GM18873 (cell line): ENCODE data around the gene MALAT1.
A peak's percentile ranks its signal among the peaks of the same experiment; 100 is the strongest.
"Not testable (repeated sequence)": the region's sequence is repeated elsewhere in the genome, so short reads cannot be mapped to it uniquely, and the experiment has no call there.

Experiments
- ATAC-seq: cut with Tn5 transposase; IDR thresholded peaks from one replicate; pipeline ENCODE4 v1.9.1; 2021; ENCODE audit warnings: mild to moderate bottlenecking, moderate library complexity, moderate number of reproducible peaks; ENCODE audit not compliant: unreplicated experiment, low FRiP score

MALAT1 gene

DNA sequence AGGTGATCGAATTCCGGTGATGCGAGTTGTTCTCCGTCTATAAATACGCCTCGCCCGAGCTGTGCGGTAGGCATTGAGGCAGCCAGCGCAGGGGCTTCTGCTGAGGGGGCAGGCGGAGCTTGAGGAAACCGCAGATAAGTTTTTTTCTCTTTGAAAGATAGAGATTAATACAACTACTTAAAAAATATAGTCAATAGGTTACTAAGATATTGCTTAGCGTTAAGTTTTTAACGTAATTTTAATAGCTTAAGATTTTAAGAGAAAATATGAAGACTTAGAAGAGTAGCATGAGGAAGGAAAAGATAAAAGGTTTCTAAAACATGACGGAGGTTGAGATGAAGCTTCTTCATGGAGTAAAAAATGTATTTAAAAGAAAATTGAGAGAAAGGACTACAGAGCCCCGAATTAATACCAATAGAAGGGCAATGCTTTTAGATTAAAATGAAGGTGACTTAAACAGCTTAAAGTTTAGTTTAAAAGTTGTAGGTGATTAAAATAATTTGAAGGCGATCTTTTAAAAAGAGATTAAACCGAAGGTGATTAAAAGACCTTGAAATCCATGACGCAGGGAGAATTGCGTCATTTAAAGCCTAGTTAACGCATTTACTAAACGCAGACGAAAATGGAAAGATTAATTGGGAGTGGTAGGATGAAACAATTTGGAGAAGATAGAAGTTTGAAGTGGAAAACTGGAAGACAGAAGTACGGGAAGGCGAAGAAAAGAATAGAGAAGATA is at the start of gene MALAT1:
TSS of gene MALAT1 (plus strand) at position 69 of the 736 bp plus-strand sequence.
- ATAC-seq = peak; percentile 32

GRCh38 chr11:65451301-65451700 is 47.5 kb upstream of the MALAT1 start:
- not testable (repeated sequence) for ATAC-seq

DNA sequence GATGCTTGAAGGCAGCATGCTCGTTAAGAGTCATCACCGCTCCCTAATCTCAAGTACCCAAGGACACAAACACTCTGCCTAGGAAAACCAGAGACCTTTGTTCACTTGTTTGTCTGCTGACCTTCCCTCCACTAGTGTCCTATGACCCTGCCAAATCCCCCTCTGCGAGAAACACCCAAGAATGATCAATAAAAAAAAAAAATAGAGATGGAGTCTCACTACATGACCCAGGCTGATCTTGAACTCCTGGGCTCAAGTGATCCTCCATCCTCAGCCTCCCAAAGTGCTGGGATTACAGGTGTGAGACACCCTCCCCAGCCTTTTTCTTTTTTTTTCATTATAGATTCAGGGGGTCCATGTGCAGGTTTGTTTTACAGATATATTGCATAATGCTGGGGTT is 46.6 kb upstream of the MALAT1 start:
- ATAC-seq = not testable (repeated sequence)

GRCh38 chr11:65452806-65453490 is 45.9 kb upstream of the MALAT1 start:
- ATAC-seq = no peak

GRCh38 chr11:65454311-65454695 is 44.5 kb upstream of the MALAT1 start:
- ATAC-seq = no peak

- ATAC-seq = peak; percentile 60
Measured at GRCh38 chr11:65454696-65455456, 44.0 kb upstream of the MALAT1 start.

- ATAC-seq = no peak
Measured at GRCh38 chr11:65456418-65456817, 42.4 kb upstream of the MALAT1 start.

DNA sequence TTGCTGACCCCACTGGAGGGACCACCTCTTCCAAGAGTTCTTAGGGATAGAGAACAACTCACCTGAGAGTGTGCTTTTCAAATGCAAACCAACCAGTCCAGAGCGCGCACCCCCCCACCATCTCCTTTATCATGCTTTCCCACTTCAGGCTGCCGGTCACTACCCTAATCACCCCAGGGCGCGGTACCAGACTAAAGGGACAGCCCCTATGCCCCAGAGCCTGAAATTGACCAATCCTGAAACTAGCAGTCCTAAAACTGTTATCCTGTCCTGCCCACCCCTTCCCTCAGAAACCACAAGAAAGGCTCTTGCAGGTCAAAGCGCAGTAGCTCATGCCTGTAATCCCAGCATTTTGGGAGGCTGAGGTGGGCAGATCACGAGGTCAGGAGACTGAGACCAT is 39.3 kb upstream of the MALAT1 start:
- no peak for ATAC-seq

- not testable (repeated sequence) for ATAC-seq
Measured at GRCh38 chr11:65465471-65465870, 33.4 kb upstream of the MALAT1 start.

GRCh38 chr11:65467306-65467705 is 31.5 kb upstream of the MALAT1 start:
- ATAC-seq = not testable (repeated sequence)

DNA sequence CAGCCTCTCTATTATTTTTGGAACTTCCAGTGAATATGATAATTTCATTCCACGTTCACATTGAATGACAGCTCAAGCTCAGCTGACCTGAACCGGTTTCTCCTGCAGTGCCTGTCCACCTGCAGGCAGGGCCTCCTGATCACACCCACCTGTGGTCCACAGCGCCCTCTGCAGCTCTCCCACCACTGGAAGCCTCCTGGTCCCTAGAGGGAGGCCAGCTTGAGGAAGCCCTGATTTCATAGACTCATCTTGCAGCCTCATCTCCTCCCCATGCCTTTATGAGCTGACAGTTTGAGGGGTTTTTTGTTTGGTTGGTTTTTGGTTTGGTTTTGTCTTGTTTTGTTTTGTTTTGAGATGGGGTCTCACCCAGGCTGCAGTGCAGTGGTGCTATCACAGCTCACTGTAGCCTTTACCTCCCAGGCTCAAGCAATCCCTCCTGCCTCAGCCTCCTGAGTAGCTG is 29.9 kb upstream of the MALAT1 start:
- no peak for ATAC-seq

DNA sequence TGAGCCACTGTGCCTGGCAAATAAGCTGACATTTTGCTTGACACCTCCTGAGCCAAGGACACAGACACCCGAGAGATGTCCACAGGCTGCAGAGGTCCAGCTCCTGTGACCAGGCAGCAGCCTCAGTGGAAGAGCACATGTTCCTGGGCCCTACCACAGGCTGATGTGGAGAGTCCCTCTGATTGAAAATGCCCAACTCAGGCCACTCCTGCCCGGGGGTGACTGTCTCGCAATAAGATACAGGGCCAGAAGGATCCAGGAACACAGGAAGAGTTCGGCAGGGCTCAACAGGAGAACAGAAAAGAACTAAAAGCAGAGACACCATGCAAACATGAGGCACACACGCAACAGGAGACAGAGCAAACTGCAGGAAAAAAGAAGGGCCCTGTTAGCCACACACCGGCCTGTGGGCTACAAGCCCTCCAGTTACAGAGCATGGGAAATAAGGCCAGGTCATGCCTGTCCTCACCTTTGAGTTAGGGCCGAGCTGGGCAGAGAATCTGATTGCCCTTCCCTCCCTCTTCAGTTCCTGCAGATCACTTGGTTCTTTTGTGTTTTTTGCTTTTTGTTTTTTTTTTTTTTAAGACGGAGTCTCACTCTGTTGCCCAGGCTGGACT is 28.3 kb upstream of the MALAT1 start:
- no peak for ATAC-seq

DNA sequence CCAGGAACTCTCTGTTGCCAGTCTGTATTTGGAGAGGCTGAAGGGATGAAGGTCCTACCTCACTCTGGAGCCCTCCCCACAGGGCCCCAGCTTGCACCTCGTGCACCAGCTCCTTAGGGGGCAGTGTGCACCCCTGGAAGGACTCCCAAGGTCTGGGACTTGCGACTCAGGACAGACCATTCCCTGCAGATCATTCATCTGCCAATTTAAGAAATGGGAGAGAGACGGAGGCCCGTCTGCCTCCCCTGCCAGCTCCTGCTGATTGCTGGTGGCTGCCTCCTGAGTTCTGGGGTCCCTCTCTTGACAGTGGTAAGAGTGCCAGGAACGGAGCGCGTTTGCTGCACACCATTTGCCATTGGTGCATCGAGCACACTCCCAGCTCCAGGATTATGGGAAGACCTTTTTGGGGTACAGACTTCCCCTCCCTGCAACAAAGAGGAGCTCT is 27.4 kb upstream of the MALAT1 start:
- no peak for ATAC-seq

DNA sequence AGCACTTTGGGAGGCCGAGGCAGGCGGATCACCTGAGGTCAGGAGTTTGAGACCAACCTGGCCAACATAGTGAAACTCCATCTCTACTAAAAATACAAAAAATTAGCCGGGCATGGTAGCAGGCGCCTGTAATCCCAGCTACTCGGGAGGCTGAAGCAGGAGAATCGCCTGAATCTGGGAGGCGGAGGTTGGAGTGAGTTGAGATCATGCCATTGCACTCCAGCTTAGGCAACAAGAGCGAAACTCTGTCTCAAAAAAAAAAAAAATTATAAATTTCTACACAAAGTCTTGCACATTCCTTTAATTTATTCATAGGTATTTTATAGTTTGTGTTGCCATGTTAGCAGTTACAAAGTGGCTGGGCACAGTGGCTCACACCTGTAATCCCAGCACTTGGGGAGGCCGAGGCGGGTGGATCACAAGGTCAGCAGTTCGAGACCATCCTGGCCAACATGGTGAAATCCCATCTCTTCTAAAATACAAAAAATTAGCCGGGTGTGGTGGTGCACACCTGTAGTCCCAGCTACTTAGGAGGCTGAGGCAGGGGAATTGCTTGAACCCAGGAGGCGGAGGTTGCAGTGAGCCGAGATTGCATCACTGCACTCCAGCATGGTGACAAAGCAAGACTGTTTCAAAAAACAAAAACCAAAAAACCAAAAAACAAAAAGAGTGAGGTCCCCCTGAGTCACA is 26.1 kb upstream of the MALAT1 start:
- ATAC-seq = not testable (repeated sequence)

DNA sequence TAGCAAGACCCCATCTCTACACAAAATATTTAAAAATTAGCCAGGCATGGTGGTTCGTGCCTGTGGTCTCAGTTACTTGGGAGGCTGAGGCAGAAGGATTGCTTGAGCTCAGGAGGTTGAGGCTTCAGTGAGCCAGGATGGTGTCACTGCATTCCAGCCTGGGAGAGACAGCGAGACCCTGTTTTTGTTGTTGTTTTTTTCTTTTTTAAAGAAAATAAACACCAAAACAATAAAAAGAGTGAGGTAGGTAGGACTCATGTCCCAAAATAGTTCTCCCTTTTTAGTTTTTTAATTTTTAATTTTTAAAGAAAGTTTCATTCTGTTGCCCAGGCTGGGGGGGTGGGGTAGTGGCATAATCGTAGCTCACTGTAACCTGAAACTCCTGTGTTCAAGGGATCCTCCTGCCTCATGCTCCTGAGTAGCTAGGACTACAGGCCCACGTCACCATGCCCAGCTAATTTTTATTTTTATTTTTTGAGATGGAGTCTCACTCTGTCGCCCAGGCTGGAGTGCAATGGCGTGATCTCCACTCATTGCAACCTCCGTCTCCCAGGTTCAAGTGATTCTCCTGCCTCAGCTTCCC is 25.5 kb upstream of the MALAT1 start:
- no peak for ATAC-seq

DNA sequence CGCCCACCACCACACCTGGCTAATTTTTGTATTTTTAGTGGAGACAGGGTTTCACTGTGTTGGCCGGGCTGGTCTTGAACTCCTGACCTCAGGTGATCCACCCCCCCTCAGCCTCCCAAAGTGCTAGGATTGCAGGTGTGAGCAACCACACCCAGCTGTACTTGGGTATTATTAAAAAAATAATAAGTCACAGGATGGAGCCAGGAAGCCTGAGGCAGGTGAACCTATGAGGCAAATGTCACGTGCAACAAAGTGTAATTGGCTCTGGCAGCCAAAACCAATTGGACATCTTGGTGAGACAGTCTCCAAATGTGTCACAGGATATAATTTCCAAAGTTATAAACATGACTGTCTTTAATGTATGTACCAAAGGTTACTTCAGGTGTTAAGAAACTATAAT is 24.0 kb upstream of the MALAT1 start:
- ATAC-seq = no peak

DNA sequence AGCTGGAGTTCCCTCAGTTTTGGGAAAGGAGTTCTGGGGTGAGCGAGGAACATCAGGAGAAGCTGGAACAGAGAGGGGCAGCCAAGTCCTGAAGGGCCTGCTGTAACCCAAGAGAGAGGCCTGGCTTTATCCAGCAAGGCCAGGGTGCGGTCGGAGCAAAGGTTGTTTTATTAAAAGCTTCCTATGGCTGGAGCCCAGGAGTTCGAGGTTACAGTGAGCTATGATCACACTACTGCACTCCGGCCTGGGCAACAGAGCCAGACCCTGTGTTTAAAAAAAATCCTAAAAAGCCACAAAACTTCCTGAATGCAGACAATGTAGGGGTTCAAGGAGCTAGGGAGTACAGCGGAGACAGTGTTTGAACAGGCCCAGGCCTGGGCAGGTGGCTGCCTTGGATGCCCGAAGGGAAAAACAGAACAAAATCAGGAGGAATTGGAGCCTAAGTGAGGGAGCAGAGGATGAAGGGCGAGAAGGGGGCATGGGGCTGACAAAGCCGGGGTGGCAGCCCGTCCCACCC is 22.2 kb upstream of the MALAT1 start:
- no peak for ATAC-seq

DNA sequence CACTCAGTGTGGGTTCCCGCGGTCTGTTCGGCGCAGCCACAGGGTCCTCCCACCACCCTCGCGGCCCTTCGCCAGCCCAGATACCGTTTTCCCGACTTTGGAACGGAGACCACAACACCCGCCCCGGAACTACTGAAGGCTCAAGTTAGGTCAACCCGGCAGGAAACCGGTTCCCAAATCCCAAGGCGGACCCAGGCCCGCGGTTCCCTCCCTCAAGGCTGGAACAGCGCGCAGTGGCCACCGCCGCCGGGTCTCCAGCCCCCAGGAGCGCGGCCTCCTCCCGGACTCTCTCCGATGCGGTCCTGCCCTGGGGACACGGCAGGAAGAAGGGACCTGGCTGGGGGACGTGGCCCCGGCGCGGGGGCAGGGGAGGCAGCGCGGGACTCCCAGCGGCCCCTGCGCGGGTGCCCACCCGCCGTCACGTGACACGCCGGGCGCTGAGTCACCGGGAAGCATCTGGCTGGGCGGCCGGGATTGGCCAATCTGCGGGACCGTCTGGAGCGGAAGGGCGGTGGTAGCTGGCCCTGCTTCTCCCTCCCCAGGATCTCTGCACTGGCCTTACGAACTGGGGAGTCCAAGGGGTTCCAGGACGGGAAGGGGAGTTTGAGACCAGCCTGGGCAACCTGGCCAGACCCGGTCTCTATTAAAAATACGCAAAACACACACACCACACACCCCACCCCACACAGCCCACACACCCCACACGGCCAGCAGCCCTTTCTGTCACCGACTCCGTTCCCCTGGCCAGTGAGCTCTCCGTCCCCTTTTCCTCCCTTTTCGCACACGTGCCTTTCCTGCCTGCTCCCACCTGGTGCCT is 21.5 kb upstream of the MALAT1 start:
- ATAC-seq = peak; percentile 60
